GM19035 (cell line): ENCODE measurements around the gene SYCP2.
"Not testable (repeated sequence)": the region's sequence is repeated elsewhere in the genome, so short reads cannot be mapped to it uniquely, and the experiment has no call there.

ENCODE experiments used
- ATAC-seq: cut with Tn5 transposase; IDR thresholded peaks from one replicate; pipeline ENCODE4 v1.9.1; 2021; ENCODE audit not compliant: unreplicated experiment

SYCP2 gene

GRCh38 chr20:59903621-59904020, 29.8 kb downstream of the SYCP2 start:
- ATAC-seq, result no peak

- no peak for ATAC-seq
Measured at GRCh38 chr20:59902470-59902869, 31.0 kb downstream of the SYCP2 start.

- ATAC-seq, result no peak
Measured at GRCh38 chr20:59895908-59896307, 37.5 kb downstream of the SYCP2 start.

GRCh38 chr20:59891581-59891980, 41.9 kb downstream of the SYCP2 start:
- ATAC-seq, result no peak

DNA sequence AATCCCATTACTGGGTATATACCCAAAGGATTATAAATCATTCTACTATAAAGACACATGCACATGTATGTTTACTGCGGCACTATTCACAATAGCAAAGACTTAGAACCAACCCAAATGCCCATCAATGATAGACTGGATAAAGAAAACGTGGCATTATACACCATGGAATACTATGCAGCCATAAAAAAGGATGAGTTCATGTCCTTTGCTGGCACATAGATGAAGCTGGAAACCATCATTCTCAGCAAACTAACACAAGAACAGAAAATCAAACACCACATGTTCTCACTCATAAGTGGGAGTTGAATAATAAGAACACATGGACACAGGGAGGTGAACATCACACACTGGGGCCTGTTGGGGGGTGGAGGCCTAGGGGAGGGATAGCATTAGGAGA, 43.4 kb downstream of the SYCP2 start:
- not testable (repeated sequence) for ATAC-seq

DNA sequence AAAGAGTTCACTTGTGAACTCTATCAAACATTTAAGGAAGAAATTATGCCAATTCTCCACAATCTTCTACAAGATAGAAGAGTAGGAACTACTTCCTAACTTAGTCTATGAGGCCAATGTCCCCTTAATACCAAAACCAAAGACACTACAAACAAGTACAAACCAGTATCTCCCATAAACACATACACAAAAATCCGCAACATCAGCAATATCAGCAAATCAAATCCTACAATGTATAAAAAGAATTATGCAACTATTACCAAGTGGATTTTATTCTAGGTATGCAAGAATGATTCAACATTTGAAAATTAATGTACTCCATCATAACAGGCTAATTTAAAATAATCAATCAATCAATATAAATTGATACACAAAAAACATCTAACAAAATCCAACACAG, 45.4 kb downstream of the SYCP2 start:
- ATAC-seq, result no peak

- ATAC-seq, result no peak
Measured at GRCh38 chr20:59884494-59884893, 48.9 kb downstream of the SYCP2 start.

GRCh38 chr20:59880198-59880597, 53.2 kb downstream of the SYCP2 start:
- no peak for ATAC-seq

DNA sequence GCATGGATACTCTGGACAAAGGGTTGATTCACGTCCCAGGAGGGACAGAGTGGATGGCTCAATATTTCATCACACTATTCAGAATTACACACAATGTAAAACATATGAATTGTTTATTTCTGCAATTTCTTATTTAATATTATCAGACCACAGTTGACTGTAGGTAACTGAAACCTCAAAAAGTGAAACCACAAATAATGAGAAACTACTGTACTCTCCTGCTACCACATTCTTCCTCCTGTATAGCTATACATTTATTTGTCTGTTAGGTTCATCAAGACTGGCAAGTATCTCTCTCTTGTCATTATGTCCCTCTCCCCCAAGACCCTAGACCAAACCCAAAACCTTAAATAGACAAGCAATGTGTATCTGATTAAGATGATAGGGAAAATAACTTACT, 60.0 kb downstream of the SYCP2 start:
- ATAC-seq, result no peak

GRCh38 chr20:59871096-59871495, 62.3 kb downstream of the SYCP2 start:
- no peak for ATAC-seq

DNA sequence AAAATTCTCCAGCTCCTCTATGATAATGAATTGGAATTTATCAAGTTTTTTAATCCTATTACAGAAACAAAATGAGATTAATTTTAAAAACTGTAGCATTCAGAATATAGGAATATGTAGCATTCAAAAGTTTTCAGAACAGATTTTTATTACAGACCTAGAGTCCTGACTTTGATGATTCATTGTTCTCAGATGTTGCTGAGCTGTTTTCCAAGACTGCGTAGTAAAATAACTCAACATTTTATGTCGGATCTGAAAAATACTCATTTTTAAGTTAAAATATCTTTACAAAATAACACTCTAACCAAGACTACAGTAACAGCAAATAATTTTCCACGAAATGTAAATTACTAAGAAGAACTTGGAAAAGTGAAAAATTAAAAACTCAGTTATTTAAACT, 67.1 kb downstream of the SYCP2 start:
- ATAC-seq, result no peak

DNA sequence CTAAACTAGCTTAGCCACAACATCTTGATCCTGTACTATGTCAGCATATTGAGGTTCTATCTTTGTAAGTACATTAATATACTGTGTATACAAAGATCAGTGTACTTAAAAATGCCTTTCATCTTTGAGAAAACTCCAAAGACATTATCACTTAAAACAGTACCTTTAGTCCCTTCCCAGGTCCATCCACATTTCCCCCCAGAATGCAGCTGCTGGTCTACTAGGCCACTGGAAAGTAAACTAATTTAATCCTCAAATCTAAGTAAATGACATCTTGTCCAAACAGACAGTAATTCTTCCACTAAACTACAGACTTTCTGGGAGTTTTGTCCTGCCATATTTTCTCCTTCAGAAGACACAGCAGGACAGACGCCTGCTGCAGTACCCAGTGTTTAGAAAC, 68.7 kb downstream of the SYCP2 start:
- ATAC-seq, result no peak

DNA sequence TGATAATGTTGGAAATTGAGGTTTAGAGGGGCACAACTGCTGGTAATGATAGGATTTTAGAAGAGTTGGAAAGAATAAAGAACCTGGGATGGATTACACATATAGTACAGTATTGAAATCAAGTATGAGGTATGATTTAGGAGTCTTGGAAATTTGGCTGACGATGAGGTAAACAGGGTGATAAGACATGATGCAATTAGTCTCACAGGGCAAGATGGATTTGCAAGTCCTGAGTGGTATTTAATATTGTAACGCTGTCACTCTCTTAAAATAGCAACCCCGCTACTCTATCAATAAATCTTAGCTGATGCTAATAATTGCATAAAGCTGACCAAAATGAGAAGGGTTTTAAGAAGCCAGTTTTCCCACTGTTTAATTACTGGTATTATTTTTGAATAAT, 70.4 kb downstream of the SYCP2 start:
- ATAC-seq, result no peak

- no peak for ATAC-seq
Measured at GRCh38 chr20:59861401-59861800, 72.0 kb downstream of the SYCP2 start.

- ATAC-seq, result no peak
Measured at GRCh38 chr20:59858425-59858824, 75.0 kb downstream of the SYCP2 start.

- ATAC-seq, result no peak
Measured at GRCh38 chr20:59857966-59858365, 75.5 kb downstream of the SYCP2 start.

- ATAC-seq, result not testable (repeated sequence)
Measured at GRCh38 chr20:59856941-59857340, 76.5 kb downstream of the SYCP2 start.

DNA sequence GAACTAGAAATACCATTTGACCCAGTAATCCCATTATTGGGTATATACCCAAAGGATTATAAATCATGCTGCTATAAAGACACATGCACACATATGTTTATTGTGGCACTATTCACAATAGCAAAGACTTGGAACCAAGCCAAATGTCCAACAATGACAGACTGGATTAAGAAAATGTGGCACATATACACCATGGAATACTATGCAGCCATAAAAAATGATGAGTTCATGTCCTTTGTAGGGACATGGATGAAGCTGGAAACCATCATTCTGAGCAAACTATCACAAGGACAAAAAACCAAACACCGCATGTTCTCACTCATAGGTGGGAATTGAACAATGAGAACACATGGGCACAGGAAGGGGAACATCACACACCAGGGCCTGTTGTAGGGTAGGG, 76.9 kb downstream of the SYCP2 start:
- not testable (repeated sequence) for ATAC-seq

- ATAC-seq, result no peak
Measured at GRCh38 chr20:59850018-59850641, 83.3 kb downstream of the SYCP2 start.

DNA sequence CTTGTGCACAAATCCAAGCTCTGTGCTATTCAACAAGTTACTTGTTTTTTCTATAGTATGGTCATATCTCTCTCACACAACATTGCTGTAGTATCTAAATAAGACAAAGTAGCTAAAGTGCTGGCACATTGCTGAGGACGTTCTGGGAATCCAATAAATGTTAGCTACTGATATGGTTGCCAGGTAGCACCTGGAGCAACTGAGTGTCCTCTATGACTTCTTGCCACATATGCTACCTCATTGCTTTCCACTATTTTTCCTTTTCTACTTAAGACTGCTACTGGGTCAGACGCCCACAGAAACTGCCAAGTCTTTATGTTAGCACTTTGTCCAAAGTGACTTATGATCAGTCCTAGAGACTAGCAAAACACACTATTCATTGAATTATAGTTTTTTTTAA, 85.3 kb downstream of the SYCP2 start:
- no peak for ATAC-seq

GRCh38 chr20:59845472-59845871, 88.0 kb downstream of the SYCP2 start:
- no peak for ATAC-seq

DNA sequence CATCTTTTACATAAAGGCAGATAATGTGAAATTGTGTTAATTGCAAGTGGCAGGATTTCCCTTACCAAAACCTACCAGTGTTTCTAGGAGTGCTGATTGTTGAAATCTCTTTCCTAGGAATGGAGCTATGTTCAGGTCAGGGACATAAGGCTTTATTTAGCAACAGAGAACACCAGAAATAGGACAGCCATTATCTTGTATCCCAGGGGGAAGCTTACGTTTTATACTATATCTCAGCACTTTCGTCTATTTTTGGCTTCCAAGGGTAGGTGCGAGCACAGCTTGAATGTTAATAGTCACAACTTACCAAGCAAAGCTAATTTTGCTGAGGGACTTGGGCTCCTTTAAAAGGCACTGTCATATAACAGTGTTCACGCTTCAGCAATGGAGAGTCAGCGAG, 94.0 kb downstream of the SYCP2 start:
- ATAC-seq, result no peak

DNA sequence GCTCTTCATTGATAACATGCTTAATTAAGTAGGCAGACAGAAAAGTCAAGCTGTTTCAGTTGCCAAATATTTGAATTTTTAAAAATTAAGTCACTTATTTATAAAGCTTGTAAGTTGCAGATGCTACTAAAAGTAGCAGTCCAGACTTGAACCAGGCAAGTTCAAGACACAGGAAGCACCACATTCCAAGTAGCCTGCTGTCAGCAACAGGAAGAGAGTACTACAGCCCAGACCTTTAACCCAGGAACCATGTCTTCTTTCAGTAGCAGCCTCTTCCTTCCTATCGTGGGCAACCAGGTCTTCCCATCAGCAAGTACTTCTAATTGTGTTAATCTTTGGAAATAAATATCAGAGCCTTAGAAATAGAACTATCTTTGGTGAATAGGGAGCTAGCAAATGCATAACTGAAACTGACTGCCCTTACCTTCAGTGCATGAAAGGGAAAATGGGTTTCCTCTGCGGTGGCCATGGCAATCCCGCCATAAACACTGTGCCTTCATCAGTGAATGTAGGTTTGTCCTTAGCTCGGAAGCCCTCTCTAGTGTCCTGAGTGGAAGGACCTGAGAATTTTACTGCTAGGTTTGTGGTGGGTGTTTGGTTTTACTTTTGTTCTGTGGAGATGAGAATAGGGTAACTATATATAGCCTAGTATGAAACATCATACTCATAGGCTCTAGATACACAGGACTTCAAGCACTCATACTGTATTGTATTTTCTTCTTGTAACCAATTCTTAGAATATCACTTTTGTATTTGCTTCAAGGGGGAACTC, 95.6 kb downstream of the SYCP2 start:
- ATAC-seq, result peak; percentile 78
